GM18498 (cell line): Measurements from ENCODE around the gene SUMO3.
"Not testable (repeated sequence)": the region's sequence is repeated elsewhere in the genome, so short reads cannot be mapped to it uniquely, and the experiment has no call there.

ENCODE experiments used
- ATAC-seq: cut with Tn5 transposase; IDR thresholded peaks from one replicate; pipeline ENCODE4 v1.9.1; 2021; ENCODE audit warnings: mild to moderate bottlenecking, moderate library complexity; ENCODE audit not compliant: unreplicated experiment

SUMO3 gene

DNA sequence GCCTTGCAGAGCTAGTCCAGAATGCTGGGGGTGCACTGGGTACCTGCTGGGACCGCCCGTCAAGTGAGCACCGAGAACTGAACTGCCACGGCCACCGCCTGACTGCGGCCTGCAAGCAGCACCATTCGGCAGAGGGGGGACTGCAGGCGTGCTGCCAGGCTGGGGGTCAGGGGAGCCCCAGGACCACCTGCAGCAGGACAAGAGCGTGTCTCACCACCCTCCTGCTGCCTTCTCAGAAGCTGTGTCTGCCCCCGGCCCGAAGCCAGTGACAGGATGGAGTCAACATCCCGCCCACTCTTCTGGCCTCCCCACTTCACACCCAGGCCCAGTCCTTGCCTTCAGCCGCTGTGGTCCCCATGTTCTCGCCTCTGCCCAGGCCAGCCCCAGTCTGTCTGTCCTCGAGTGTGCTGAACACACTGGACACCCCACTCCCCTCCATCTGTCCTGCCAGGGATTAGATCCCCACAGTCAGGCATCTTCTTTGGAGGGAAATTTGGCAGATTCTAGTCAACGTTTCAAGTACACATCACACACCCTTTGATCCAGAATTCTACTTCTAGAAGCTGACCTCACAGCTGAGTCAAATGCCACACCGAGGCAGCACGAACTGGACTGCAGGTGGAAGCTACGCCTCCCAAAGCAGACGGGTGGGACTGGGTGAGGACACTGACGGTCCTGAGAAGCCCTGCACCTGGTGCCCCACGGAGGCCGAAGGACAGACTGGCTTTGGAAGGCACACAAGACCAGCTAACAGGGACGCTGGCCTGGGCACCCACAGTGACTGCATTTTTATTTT, 29.6 kb upstream of the SUMO3 start:
- no peak for ATAC-seq

DNA sequence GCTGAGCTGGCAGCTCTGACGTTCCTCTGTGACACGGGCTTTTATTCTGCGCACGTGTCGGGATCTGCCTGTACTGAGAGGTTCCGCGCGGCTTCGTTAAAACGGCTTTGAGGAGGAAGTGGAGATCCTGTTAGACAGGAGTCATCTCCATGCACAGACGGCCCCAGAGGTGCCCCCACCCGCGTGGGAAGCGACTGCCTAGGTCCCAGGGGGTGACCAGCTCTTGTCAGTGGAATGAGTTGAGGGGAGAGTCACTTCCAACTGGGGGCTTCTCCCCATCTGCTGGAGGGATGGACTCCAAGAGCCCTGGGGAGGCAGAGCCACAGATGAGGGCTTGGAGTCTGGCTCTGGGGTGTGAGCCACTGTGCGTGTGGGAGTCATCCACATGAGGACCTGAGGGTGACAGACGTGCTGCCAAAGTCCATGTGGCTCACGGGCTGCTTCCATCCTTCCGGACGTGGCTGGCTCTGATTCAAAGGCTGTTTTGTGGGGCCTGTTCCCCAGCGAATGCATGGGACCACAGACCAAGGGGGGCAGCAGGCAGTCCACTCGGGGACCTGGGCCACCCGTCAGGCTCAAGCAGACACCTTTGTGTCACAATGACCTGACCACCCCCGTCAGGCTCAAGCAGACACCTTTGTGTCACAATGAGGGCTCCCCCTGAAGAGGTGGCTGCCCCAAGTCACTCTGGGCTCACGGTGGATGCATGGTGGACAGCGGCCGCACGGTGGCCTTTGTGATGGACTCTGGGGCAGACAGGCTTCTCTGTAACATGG, 28.8 kb upstream of the SUMO3 start:
- no peak for ATAC-seq

DNA sequence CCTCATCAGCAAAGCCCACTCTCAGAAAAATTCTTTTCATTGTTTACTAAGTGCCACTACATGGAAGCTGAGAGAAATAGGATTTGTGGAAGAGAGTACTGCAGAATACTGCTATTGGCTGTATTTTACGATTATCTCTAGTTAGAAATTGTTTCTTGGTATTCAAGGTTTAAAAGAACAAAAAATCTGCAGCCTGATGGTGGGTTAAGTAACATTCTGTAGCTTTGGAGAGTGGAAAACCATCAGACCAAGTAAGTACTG, 28.3 kb upstream of the SUMO3 start:
- ATAC-seq, result no peak

GRCh38 chr21:44845418-44846223, 27.8 kb upstream of the SUMO3 start:
- ATAC-seq, result peak; percentile 54

- ATAC-seq, result no peak
Observed at GRCh38 chr21:44844256-44844655, 26.4 kb upstream of the SUMO3 start.

- no peak for ATAC-seq
Observed at GRCh38 chr21:44842721-44843445, 25.0 kb upstream of the SUMO3 start.

DNA sequence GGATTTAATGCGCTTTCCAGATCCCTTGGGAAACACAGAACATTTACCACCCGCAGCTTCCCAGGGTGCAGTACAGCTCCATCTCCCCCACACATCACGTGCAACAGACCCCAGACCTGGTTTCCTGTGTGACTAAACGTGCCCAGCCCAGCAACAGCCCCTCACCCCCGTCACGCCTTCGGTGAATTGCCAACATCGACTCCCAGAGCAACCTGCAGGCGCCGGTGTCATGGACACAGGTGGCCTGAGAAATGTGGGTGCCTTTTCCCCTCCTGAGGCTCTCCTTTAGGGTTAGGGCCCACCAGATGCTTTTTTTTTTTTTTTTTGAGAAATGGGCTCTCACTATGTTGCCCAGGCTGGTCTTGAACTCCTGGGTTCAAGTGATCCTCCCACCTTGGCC, 24.2 kb upstream of the SUMO3 start:
- no peak for ATAC-seq

- no peak for ATAC-seq
Observed at GRCh38 chr21:44840771-44841170, 22.9 kb upstream of the SUMO3 start.

DNA sequence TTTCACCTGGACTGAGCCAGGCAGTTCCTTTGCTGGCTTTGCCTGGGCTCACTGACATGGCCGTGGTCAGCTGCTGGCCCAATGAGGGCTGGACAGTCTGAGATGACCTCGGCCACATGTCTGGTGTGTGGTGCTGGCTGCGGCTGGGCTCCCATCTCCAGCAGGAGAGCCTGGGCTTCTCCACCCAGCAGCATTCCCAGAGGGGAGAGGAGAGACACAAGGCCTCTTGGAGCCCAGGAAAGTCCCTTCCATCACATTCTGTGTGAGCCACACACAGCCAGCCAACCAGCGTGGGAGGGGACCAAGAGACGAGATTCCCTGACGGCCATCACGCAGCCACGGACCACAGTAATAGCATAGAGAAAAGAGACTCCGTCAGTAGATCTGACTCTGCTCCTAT, 21.1 kb upstream of the SUMO3 start:
- ATAC-seq, result no peak

DNA sequence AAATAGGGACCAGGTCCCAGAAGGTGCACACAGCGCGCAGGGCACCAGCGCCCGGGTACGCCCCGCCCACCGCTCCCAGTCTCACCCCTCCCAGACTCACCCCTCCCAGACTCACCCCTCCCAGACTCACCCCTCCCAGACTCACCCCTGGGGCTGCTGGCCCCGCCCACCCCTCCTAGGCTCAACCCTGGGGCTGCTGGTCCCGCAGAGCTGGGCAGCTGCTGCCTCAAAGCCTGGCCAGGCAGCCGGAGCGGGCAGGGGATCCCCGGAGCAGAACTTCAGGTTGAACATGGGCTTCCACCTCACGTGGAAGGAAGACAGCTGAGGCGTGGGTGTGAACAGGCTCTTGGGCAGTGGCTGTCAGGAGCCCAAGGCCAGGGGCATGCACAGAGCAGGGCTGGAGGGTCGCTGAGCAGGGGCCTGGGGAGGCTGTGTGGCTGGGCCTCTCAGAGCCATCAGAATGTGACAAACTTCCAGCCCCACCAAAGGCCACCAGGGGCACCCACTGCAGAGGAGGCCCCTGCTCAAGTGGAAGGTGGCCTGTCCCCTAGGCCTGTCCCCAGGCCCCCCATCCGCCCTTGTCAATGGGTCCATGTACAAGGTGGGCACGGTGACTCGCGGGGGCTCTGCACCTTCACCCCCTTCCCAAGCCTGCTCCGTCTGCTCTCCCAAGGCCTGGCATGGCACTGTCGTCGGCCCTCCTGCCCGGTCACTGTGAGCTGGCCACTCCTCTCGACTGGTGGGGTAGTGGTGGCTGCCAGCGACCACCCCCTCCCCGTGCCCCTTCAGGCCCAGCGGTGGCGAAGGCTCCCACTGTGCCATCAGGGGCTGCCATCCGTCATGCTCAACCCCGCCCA, 20.4 kb upstream of the SUMO3 start:
- ATAC-seq, result no peak

DNA sequence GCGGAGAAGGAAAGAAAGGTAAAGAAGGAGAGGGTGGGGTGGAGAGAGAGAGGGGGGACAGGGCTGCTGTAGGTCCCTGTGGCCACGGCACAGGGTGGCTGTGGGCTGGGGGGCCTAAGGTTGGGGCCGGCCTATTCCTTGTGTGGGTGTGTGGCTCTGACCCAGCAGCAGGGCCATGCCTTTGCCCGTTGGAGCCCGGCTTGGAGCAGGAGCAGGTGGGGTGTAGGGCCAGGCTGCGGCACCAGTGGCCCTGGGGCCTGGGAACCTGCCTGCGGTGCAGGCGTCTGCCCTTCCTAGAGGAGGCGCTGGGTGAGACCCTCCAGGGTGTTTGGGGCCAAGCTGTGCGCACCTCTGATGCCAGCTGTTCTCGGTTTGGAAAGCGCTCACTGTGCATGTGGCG, 19.7 kb upstream of the SUMO3 start:
- ATAC-seq, result no peak

GRCh38 chr21:44836666-44837471, 19.0 kb upstream of the SUMO3 start:
- ATAC-seq, result no peak

- ATAC-seq, result no peak
Observed at GRCh38 chr21:44836349-44836665, 18.4 kb upstream of the SUMO3 start.

GRCh38 chr21:44835647-44835973, 17.7 kb upstream of the SUMO3 start:
- ATAC-seq, result no peak

DNA sequence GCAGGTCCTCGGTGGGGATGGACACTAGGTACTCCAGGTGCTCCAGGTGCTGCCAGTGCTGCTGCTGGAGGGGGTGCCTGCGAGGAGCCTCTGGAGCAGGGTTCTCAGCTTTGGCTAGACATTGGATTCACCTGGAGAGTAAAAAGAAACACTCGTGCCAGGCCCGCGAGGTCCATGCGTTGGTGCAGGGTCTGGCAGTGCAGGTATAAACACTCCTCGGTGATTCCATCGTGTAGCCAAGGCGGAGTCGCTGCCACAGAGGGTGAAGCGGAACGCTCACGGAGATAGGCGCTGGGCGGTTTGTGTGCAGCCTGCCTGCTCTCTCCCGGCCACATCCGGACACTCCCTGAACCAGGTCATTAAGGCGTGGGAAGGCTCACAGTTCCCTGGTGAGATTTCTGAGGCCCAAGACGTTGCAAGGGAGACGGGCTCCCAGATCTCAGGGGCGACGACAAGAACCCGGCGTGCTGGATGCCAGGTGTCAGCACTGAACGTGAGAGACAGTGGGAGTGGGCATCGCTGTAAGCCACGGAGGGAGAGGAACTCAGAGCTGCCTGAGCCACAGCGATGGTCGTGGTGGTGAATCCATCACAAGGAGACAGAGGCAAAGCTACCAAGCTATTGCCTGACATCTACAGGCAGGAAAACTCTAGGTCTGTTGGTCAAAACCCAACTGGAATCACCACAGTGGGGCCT, 17.2 kb upstream of the SUMO3 start:
- no peak for ATAC-seq

DNA sequence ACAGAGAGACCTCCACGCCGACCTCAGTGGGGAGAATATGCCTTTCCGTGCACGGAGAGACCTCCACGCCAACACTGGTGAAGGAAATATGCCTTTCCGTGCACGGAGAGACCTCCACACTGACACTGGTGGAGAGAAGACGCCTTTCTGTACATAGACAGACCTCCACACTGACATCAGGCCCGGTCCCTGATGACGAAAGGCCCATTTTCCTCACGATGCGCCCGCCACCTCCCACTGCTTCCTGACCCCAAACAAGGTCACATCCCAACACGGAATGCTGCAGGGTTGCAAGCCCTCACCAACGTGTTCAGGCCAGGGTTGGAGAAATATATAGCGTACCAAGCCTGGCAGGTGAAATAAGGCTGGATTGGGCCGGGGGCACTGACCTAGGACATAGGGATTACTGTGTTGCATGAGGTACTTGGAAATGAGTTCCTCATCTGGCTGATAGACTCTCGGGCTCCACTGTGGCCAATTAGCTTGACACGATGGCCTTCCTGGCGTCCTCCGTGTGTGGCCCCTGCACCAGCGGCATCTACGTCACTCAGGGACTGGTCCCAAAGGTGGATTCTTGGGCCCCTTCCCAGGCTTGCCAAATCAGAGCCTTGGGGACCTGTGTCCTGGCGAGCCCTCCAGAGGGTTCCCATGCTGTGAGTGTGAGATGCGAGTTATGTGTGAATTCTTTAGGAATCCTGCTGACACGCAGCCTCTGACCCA, 16.5 kb upstream of the SUMO3 start:
- ATAC-seq, result no peak

- no peak for ATAC-seq
Observed at GRCh38 chr21:44833663-44834062, 15.8 kb upstream of the SUMO3 start.

GRCh38 chr21:44832516-44833255, 14.8 kb upstream of the SUMO3 start:
- not testable (repeated sequence) for ATAC-seq
